Measurements from ENCODE around the gene MIOX. TPM values are rescaled to one million over a fixed set of nuclear protein-coding genes. Genes with fewer than 3 reads are reported as not detected.

MIOX gene
- total and polyA plus RNA-seq, 9 of the 15 experiments (the other 6 are each of a cell fraction or from before 2014, with no cell fraction given): 0.08 TPM; not detected in 8

DNA sequence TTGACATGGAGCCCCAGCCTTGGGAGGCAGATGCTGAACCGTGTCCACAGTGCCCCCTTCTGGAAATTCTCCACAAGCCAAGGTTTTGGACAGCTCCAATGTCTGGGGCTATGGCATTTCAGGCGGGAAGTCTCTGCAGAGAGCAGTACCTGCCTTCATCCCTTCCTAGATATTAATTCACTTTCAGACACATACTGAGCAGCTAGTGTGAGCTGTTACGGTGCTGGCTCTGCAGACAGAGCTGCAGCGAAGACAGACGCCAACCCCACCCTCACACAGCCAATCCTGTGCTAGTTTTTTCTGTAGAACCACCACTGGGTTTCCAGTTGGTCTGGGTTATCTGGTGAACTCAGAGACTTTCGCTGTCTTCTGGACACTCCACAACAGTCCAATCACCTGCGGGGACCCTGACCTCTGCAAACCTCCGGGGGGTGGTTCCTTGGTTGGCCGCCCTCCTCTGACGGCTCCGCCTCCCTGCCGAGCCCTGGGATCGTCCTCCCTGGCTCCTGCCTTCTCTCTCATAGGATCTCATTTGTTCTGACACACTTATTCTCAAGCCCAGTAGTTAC is 11.7 kb downstream of the MIOX start (continued):
- TF ChIP-seq FOXJ3 (CRISPR knock-in tag; IDR thresholded peaks at IDR 0.05): no peak
- TF ChIP-seq, protein P1, sequence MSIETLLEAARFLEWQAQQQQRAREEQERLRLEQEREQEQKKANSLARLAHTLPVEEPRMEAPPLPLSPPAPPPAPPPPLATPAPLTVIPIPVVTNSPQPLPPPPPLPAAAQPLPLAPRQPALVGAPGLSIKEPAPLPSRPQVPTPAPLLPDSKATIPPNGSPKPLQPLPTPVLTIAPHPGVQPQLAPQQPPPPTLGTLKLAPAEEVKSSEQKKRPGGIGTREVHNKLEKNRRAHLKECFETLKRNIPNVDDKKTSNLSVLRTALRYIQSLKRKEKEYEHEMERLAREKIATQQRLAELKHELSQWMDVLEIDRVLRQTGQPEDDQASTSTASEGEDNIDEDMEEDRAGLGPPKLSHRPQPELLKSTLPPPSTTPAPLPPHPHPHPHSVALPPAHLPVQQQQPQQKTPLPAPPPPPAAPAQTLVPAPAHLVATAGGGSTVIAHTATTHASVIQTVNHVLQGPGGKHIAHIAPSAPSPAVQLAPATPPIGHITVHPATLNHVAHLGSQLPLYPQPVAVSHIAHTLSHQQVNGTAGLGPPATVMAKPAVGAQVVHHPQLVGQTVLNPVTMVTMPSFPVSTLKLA (conservative IDR thresholded peaks at IDR 0.05): peak in 1 of 2 experiments; percentile 37; a peak in 2 of 4 replicates
- no peak for TF ChIP-seq ZNF699 (CRISPR knock-in tag; IDR thresholded peaks at IDR 0.05; ENCODE audit: insufficient replicate concordance)
- no peak for TF ChIP-seq RFX7 (CRISPR knock-in tag; IDR thresholded peaks at IDR 0.05)
- no peak for TF ChIP-seq PYGO2 (tag; IDR thresholded peaks at IDR 0.05)
- no peak for TF ChIP-seq ZNF408 (CRISPR knock-in tag; IDR thresholded peaks at IDR 0.05; ENCODE audit: low read depth)
- no peak for TF ChIP-seq NR3C1 (CRISPR knock-in tag; IDR thresholded peaks at IDR 0.05)
- no peak for TF ChIP-seq CCNT2 (IDR thresholded peaks at IDR 0.05; ENCODE audit: borderline replicate concordance, extremely low read depth, insufficient read length, low read depth, low read length)
- no peak for TF ChIP-seq SETDB1 (IDR thresholded peaks at IDR 0.05; ENCODE audit: low read length)
- TF ChIP-seq, protein P2, sequence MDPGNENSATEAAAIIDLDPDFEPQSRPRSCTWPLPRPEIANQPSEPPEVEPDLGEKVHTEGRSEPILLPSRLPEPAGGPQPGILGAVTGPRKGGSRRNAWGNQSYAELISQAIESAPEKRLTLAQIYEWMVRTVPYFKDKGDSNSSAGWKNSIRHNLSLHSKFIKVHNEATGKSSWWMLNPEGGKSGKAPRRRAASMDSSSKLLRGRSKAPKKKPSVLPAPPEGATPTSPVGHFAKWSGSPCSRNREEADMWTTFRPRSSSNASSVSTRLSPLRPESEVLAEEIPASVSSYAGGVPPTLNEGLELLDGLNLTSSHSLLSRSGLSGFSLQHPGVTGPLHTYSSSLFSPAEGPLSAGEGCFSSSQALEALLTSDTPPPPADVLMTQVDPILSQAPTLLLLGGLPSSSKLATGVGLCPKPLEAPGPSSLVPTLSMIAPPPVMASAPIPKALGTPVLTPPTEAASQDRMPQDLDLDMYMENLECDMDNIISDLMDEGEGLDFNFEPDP (CRISPR knock-in tag; IDR thresholded peaks at IDR 0.05): no peak
- TF ChIP-seq XRCC3 (IDR thresholded peaks at IDR 0.05): no peak
- TF ChIP-seq, protein P3, sequence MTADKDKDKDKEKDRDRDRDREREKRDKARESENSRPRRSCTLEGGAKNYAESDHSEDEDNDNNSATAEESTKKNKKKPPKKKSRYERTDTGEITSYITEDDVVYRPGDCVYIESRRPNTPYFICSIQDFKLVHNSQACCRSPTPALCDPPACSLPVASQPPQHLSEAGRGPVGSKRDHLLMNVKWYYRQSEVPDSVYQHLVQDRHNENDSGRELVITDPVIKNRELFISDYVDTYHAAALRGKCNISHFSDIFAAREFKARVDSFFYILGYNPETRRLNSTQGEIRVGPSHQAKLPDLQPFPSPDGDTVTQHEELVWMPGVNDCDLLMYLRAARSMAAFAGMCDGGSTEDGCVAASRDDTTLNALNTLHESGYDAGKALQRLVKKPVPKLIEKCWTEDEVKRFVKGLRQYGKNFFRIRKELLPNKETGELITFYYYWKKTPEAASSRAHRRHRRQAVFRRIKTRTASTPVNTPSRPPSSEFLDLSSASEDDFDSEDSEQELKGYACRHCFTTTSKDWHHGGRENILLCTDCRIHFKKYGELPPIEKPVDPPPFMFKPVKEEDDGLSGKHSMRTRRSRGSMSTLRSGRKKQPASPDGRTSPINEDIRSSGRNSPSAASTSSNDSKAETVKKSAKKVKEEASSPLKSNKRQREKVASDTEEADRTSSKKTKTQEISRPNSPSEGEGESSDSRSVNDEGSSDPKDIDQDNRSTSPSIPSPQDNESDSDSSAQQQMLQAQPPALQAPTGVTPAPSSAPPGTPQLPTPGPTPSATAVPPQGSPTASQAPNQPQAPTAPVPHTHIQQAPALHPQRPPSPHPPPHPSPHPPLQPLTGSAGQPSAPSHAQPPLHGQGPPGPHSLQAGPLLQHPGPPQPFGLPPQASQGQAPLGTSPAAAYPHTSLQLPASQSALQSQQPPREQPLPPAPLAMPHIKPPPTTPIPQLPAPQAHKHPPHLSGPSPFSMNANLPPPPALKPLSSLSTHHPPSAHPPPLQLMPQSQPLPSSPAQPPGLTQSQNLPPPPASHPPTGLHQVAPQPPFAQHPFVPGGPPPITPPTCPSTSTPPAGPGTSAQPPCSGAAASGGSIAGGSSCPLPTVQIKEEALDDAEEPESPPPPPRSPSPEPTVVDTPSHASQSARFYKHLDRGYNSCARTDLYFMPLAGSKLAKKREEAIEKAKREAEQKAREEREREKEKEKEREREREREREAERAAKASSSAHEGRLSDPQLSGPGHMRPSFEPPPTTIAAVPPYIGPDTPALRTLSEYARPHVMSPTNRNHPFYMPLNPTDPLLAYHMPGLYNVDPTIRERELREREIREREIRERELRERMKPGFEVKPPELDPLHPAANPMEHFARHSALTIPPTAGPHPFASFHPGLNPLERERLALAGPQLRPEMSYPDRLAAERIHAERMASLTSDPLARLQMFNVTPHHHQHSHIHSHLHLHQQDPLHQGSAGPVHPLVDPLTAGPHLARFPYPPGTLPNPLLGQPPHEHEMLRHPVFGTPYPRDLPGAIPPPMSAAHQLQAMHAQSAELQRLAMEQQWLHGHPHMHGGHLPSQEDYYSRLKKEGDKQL (CRISPR knock-in tag; IDR thresholded peaks at IDR 0.05; ENCODE audit: borderline replicate concordance): no peak
- no peak for TF ChIP-seq HDGF (IDR thresholded peaks at IDR 0.05)
- TF ChIP-seq, protein P4, sequence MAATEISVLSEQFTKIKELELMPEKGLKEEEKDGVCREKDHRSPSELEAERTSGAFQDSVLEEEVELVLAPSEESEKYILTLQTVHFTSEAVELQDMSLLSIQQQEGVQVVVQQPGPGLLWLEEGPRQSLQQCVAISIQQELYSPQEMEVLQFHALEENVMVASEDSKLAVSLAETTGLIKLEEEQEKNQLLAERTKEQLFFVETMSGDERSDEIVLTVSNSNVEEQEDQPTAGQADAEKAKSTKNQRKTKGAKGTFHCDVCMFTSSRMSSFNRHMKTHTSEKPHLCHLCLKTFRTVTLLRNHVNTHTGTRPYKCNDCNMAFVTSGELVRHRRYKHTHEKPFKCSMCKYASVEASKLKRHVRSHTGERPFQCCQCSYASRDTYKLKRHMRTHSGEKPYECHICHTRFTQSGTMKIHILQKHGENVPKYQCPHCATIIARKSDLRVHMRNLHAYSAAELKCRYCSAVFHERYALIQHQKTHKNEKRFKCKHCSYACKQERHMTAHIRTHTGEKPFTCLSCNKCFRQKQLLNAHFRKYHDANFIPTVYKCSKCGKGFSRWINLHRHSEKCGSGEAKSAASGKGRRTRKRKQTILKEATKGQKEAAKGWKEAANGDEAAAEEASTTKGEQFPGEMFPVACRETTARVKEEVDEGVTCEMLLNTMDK (IDR thresholded peaks at IDR 0.05; ENCODE audit: borderline replicate concordance, insufficient read depth, low read depth, low read length, poor library complexity, severe bottlenecking): no peak
- TF ChIP-seq, protein P5, sequence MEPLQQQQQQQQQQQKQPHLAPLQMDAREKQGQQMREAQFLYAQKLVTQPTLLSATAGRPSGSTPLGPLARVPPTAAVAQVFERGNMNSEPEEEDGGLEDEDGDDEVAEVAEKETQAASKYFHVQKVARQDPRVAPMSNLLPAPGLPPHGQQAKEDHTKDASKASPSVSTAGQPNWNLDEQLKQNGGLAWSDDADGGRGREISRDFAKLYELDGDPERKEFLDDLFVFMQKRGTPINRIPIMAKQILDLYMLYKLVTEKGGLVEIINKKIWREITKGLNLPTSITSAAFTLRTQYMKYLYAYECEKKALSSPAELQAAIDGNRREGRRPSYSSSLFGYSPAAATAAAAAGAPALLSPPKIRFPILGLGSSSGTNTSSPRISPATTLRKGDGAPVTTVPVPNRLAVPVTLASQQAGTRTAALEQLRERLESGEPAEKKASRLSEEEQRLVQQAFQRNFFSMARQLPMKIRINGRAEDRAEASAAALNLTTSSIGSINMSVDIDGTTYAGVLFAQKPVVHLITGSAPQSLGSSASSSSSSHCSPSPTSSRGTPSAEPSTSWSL (CRISPR knock-in tag; IDR thresholded peaks at IDR 0.05; ENCODE audit: borderline replicate concordance): no peak
